ENCODE data around the gene SDK2. TPM values are rescaled to one million over a fixed set of nuclear protein-coding genes. Genes with fewer than 3 reads are reported as not detected.

The SDK2 gene
- polyA plus RNA-seq, 3 donors, result 0.01 TPM; not detected in 2

GRCh38 chr17:73571511-73572130 lies 72.6 kb downstream of the SDK2 start:
- H3K9me3 Mint-ChIP-seq, result no peaks in the 10 kb centered on the region
- peaks cover 0 to 6% (median 0%) of the 10 kb centered on the region in 3 donors for H3K27me3 Mint-ChIP-seq (ENCODE audit: low read depth in 3 of 3)
- TF ChIP-seq CTCF (IDR thresholded peaks at IDR 0.05), result no peak
- peaks cover 4% of the 10 kb centered on the region for H3K4me1 Mint-ChIP-seq
- Histone ChIP-seq H2AFZ (ENCODE audit: insufficient read depth, low read depth, low read length, poor library complexity, severe bottlenecking) (no peak overlapping the region), H3K4me2 (replicated peaks; ENCODE audit: extremely low read depth, low read length, poor library complexity, severe bottlenecking) (no peak overlapping the region), H3K9me3 (replicated peaks in 1 of 2; ENCODE audit: control insufficient read depth in 1 of 2, insufficient read depth in 1 of 2, low read length in 2 of 2) (no peaks in the 10 kb centered on the region), H3K36me3 (replicated peaks in 1 of 2; ENCODE audit: control insufficient read depth in 1 of 2, insufficient read depth in 2 of 2, low read length in 2 of 2) (no peaks in the 10 kb centered on the region), H3K27ac (ENCODE audit: low read depth in 1 of 2, low read length in 2 of 2) (no peak overlapping the region), H3K79me2 (ENCODE audit: insufficient read depth, low read length) (no peaks in the 10 kb centered on the region), H3K4me1 (ENCODE audit: control insufficient read depth in 1 of 2, insufficient read depth in 2 of 2, low read length in 2 of 2) (peaks cover 8% of the 10 kb centered on the region in 2 donors), H3K4me3 (replicated peaks in 1 of 3; ENCODE audit: low read depth in 2 of 3, low read length in 3 of 3) (no peak overlapping the region), H4K20me1 (ENCODE audit: insufficient read depth, low read length) (no peaks in the 10 kb centered on the region), H3K27me3 (ENCODE audit: control insufficient read depth in 2 of 2, insufficient read depth in 2 of 2, low read length in 2 of 2) (no peaks in the 10 kb centered on the region), H3K9ac (ENCODE audit: insufficient read depth, low read length, poor library complexity, severe bottlenecking) (no peak overlapping the region)
- WGBS (ENCODE audit: insufficient coverage), result 97% methylated on average over 17 of the region's 26 CpGs
- intact Hi-C loops (cut with micrococcal nuclease), result no loop called here
- H3K27ac Mint-ChIP-seq, result no peak overlapping the region
- no peak overlapping the region for H3K4me3 Mint-ChIP-seq
- no peak for DNase-seq
- H3K36me3 Mint-ChIP-seq, result no peaks in the 10 kb centered on the region

- TF ChIP-seq CTCF (IDR thresholded peaks at IDR 0.05), result no peak
- Histone ChIP-seq H3K9ac (ENCODE audit: insufficient read depth, low read length, poor library complexity, severe bottlenecking) (no peak overlapping the region), H3K36me3 (replicated peaks in 1 of 2; ENCODE audit: control insufficient read depth in 1 of 2, insufficient read depth in 2 of 2, low read length in 2 of 2) (no peaks in the 10 kb centered on the region), H3K27me3 (ENCODE audit: control insufficient read depth in 2 of 2, insufficient read depth in 2 of 2, low read length in 2 of 2) (no peaks in the 10 kb centered on the region), H2AFZ (ENCODE audit: insufficient read depth, low read depth, low read length, poor library complexity, severe bottlenecking) (no peak overlapping the region), H3K79me2 (ENCODE audit: insufficient read depth, low read length) (no peaks in the 10 kb centered on the region), H3K4me2 (replicated peaks; ENCODE audit: extremely low read depth, low read length, poor library complexity, severe bottlenecking) (no peak overlapping the region), H3K27ac (ENCODE audit: low read depth in 1 of 2, low read length in 2 of 2) (no peak overlapping the region), H3K4me1 (ENCODE audit: control insufficient read depth in 1 of 2, insufficient read depth in 2 of 2, low read length in 2 of 2) (peaks cover 8% of the 10 kb centered on the region in 2 donors), H3K9me3 (replicated peaks in 1 of 2; ENCODE audit: control insufficient read depth in 1 of 2, insufficient read depth in 1 of 2, low read length in 2 of 2) (no peaks in the 10 kb centered on the region), H3K4me3 (replicated peaks in 1 of 3; ENCODE audit: low read depth in 2 of 3, low read length in 3 of 3) (no peak overlapping the region), H4K20me1 (ENCODE audit: insufficient read depth, low read length) (no peaks in the 10 kb centered on the region)
- peaks cover 4% of the 10 kb centered on the region for H3K4me1 Mint-ChIP-seq
- no peak for DNase-seq
- H3K9me3 Mint-ChIP-seq, result no peaks in the 10 kb centered on the region
- H3K36me3 Mint-ChIP-seq, result no peaks in the 10 kb centered on the region
- H3K27ac Mint-ChIP-seq, result no peak overlapping the region
- WGBS (ENCODE audit: insufficient coverage), result 93% methylated on average over 8 of the region's 18 CpGs
- no peak overlapping the region for H3K4me3 Mint-ChIP-seq
- intact Hi-C loops (cut with micrococcal nuclease), result no loop called here
- peaks cover 0 to 6% (median 0%) of the 10 kb centered on the region in 3 donors for H3K27me3 Mint-ChIP-seq (ENCODE audit: low read depth in 3 of 3)
These were observed 74.4 kb downstream of the SDK2 start for GRCh38 chr17:73569762-73570319.
